Activated naive CD4-positive, alpha-beta T cell treated with anti-CD3 and anti-CD28 coated beads, Interleukin-2, amount 50 U/mL, for 72 hours (primary cell): ENCODE measurements around the gene UFD1. TPM values are rescaled to one million over a fixed set of nuclear protein-coding genes. Genes with fewer than 3 reads are reported as not detected.
"Not testable (repeated sequence)": the region's sequence is repeated elsewhere in the genome, so short reads cannot be mapped to it uniquely, and the experiment has no call there.

Source experiments
- ATAC-seq, 2 donors: fragments of 150-1000 bp; cut with Tn5 transposase; 2 replicates each; pipeline ENCODE4 v1.10.0; 2021; ENCODE audit warnings: mild to moderate bottlenecking in 2 of 2, moderate library complexity in 2 of 2
- DNase-seq, 2 donors: peaks; one replicate each; pipeline ENCODE4 v3.0.0; 2021 to 2022; ENCODE audit warnings: low spot score in 2 of 2
- H3K27ac Mint-ChIP-seq, 2 donors: one replicate each; pipeline ENCODE4 v1.8.0; 2022; ENCODE audit warnings: mild to moderate bottlenecking in 2 of 2, mixed read lengths in 2 of 2
- H3K36me3 Mint-ChIP-seq, 2 donors: one replicate each; pipeline ENCODE4 v1.8.0; 2022; ENCODE audit warnings: mixed read lengths in 2 of 2
- H3K9me3 Mint-ChIP-seq, 2 donors: one replicate each; pipeline ENCODE4 v1.8.0; 2022; ENCODE audit warnings: mixed read lengths in 2 of 2
- total RNA-seq, 2 donors: library from RNA; stranded (reverse); gene quantifications; one replicate each; pipeline ENCODE4 v1.2.3, GENCODE V29; 2022

The UFD1 gene
- total RNA-seq, 2 donors from 2014 or later: 81.7 to 136 TPM

- Mint-ChIP-seq H3K27ac (peak overlapping the region in 1 of 2 donors; percentile 11), H3K36me3 (peaks cover 6 to 38% of the 10 kb centered on the region in 2 donors), H3K9me3 (no peaks in the 10 kb centered on the region)
- no peak for ATAC-seq
- DNase-seq: no peak
These were observed 27.4 kb downstream of the UFD1 start for GRCh38 chr22:19451570-19451969.

GRCh38 chr22:19450363-19451175, 28.4 kb downstream of the UFD1 start:
- ATAC-seq: no peak
- Mint-ChIP-seq H3K9me3 (no peaks in the 10 kb centered on the region), H3K36me3 (peaks cover 11 to 43% of the 10 kb centered on the region in 2 donors), H3K27ac (no peak overlapping the region)
- DNase-seq: no peak

GRCh38 chr22:19449422-19449767, 29.6 kb downstream of the UFD1 start:
- ATAC-seq (no peak), DNase-seq (no peak)
- Mint-ChIP-seq H3K27ac (peak overlapping the region in 1 of 2 donors; percentile 94), H3K36me3 (peaks cover 15 to 31% of the 10 kb centered on the region in 2 donors), H3K9me3 (no peaks in the 10 kb centered on the region)

GRCh38 chr22:19448739-19449421, 30.1 kb downstream of the UFD1 start:
- H3K36me3 Mint-ChIP-seq: peaks cover 15 to 29% of the 10 kb centered on the region in 2 donors
- H3K27ac Mint-ChIP-seq: peak overlapping the region in 1 of 2 donors; percentile 94
- H3K9me3 Mint-ChIP-seq: no peaks in the 10 kb centered on the region
- ATAC-seq (peak; percentile 64 to 84), DNase-seq (peak; percentile 50 to 77)

GRCh38 chr22:19448076-19448607, 30.9 kb downstream of the UFD1 start:
- ATAC-seq: peak; percentile 21 to 30
- peak in 1 of 2 donors; percentile 22 for DNase-seq
- no peaks in the 10 kb centered on the region for H3K9me3 Mint-ChIP-seq
- peaks cover 15 to 29% of the 10 kb centered on the region in 2 donors for H3K36me3 Mint-ChIP-seq
- H3K27ac Mint-ChIP-seq: peak overlapping the region; percentile 88 to 94

- no peaks in the 10 kb centered on the region for H3K9me3 Mint-ChIP-seq
- peak within 1 kb of the TSS; percentile 94 to 95 for H3K27ac Mint-ChIP-seq
- ATAC-seq (peak; percentile 76 to 88), DNase-seq (peak; percentile 83 to 90)
- H3K36me3 Mint-ChIP-seq: peaks cover 15 to 29% of the 10 kb centered on the region in 2 donors
These were observed 31.5 kb downstream of the UFD1 start, which contains the start of gene C22orf39 for GRCh38 chr22:19447330-19448075. Gene C22orf39 (minus strand): TSS chr22:19447711. CDS start chr22:19447688, 23 bp downstream.

- peak in 1 of 2 donors; percentile 1 for ATAC-seq
- no peaks in the 10 kb centered on the region for H3K9me3 Mint-ChIP-seq
- peak in 1 of 2 donors; percentile 11 for DNase-seq
- H3K36me3 Mint-ChIP-seq: peaks cover 19 to 29% of the 10 kb centered on the region in 2 donors
- peak overlapping the region; percentile 94 to 95 for H3K27ac Mint-ChIP-seq
These were observed 32.2 kb downstream of the UFD1 start for GRCh38 chr22:19446603-19447329.

GRCh38 chr22:19445279-19445982, 33.6 kb downstream of the UFD1 start:
- H3K9me3 Mint-ChIP-seq, DNase-seq, ATAC-seq: not testable (repeated sequence)
- Mint-ChIP-seq H3K27ac (peak overlapping the region in 1 of 2 donors; percentile 60), H3K36me3 (peaks cover 21 to 29% of the 10 kb centered on the region in 2 donors)

- Mint-ChIP-seq H3K36me3 (peaks cover 21 to 23% of the 10 kb centered on the region in 2 donors), H3K9me3 (no peaks in the 10 kb centered on the region), H3K27ac (peak overlapping the region in 1 of 2 donors; percentile 55)
- DNase-seq (no peak), ATAC-seq (no peak)
These were observed 35.3 kb downstream of the UFD1 start for GRCh38 chr22:19443544-19444211.

- ATAC-seq (no peak), DNase-seq (no peak)
- Mint-ChIP-seq H3K9me3 (no peaks in the 10 kb centered on the region), H3K27ac (peak overlapping the region; percentile 31 to 44), H3K36me3 (peaks cover 11 to 21% of the 10 kb centered on the region in 2 donors)
These were observed 36.8 kb downstream of the UFD1 start for GRCh38 chr22:19442166-19442565.

- peak overlapping the region; percentile 36 to 74 for H3K27ac Mint-ChIP-seq
- no peak for ATAC-seq
These were observed 38.4 kb downstream of the UFD1 start for GRCh38 chr22:19440411-19441195.

GRCh38 chr22:19438298-19438697, 40.7 kb downstream of the UFD1 start:
- no peak for ATAC-seq
- Mint-ChIP-seq H3K27ac (peak overlapping the region in 1 of 2 donors; percentile 16), H3K9me3 (no peaks in the 10 kb centered on the region), H3K36me3 (peaks cover 0 to 11% of the 10 kb centered on the region in 2 donors)
- no peak for DNase-seq

More at GRCh38 chr22:19440411-19441195, 38.4 kb downstream of the UFD1 start:
- Mint-ChIP-seq H3K36me3 (peaks cover 0 to 10% of the 10 kb centered on the region in 2 donors), H3K9me3 (no peaks in the 10 kb centered on the region)
- no peak for DNase-seq

- ATAC-seq, DNase-seq, H3K36me3 Mint-ChIP-seq, H3K9me3 Mint-ChIP-seq: not testable (repeated sequence)
- peak overlapping the region; percentile 11 to 70 for H3K27ac Mint-ChIP-seq
These were observed 42.4 kb downstream of the UFD1 start for GRCh38 chr22:19436444-19437161.
